Measurements from ENCODE around the gene KNDC1. TPM values are rescaled to one million over a fixed set of nuclear protein-coding genes. Genes with fewer than 3 reads are reported as not detected.

The KNDC1 gene
- total RNA-seq, 1 experiment from 2014 or later, result 15.7 TPM

- Mint-ChIP-seq H3K27me3 (ENCODE audit: low read depth) (no peaks in the 10 kb centered on the region; the same call in 1 of the 2 replicates), H3K27ac (no peak overlapping the region), H3K9me3 (no peaks in the 10 kb centered on the region), H3K4me1 (peaks cover 23 to 30% of the 10 kb centered on the region in 2 experiments), H3K4me3 (peak overlapping the region; percentile 65 to 78; a peak in 3 of 5 replicates), H3K36me3 (ENCODE audit: insufficient read depth in 1 of 3, low read depth in 3 of 3) (peaks cover 11 to 18% (median 13%) of the 10 kb centered on the region in 3 experiments; a peak in 6 of 7 replicates)
- H4K91ac ChIP-seq (ENCODE audit: insufficient read length, low read depth, low read length), result no peak overlapping the region
- H3K14ac ChIP-seq (ENCODE audit: insufficient read depth, low read length), result no peak overlapping the region
- no CpG with 5 or more reads among the region's 33 CpGs for WGBS (ENCODE audit: extremely low coverage, insufficient read length, low lambda C conversion rate)
- H2BK15ac ChIP-seq (ENCODE audit: low read depth, low read length), result no peak overlapping the region
- H2BK5ac ChIP-seq (ENCODE audit: insufficient read length, low read length), result no peak overlapping the region
- no peak overlapping the region for H2BK120ac ChIP-seq (ENCODE audit: low read depth, low read length, poor library complexity, severe bottlenecking)
- H3K18ac ChIP-seq (ENCODE audit: insufficient read length, low read depth, low read length), result no peak overlapping the region
- no peak overlapping the region for H3K9ac ChIP-seq (ENCODE audit: extremely low read depth, insufficient read length, low read length)
- H3K4me2 ChIP-seq (ENCODE audit: insufficient read depth, insufficient read length, low read length), result peak overlapping the region; percentile 74
- no peak overlapping the region for H3K4ac ChIP-seq (ENCODE audit: low read depth, low read length)
- H2AK5ac ChIP-seq (ENCODE audit: insufficient read length, low read length), result no peak overlapping the region
- H3K56ac ChIP-seq (ENCODE audit: insufficient read length, low read depth, low read length), result no peak overlapping the region
- H3K4me1 ChIP-seq (ENCODE audit: insufficient read depth, low read length), result no peaks in the 10 kb centered on the region; the same call in 1 of the 2 replicates
- H3K23ac ChIP-seq (ENCODE audit: insufficient read length, low read depth, low read length), result no peak overlapping the region
- no peak overlapping the region for H3K27ac ChIP-seq (ENCODE audit: insufficient read length, low read depth, low read length)
- no peak overlapping the region for H2AFZ ChIP-seq (ENCODE audit: low read length)
- H2BK20ac ChIP-seq (ENCODE audit: low read depth, low read length, poor library complexity, severe bottlenecking), result no peak overlapping the region
- no peaks in the 10 kb centered on the region for H3K79me1 ChIP-seq (ENCODE audit: insufficient read depth, low read depth, low read length, poor library complexity, severe bottlenecking)
- no peaks in the 10 kb centered on the region for H3K79me2 ChIP-seq (ENCODE audit: insufficient read depth, low read length)
- H3T11ph ChIP-seq (ENCODE audit: low read length), result no peak overlapping the region
- DNase-seq, result no peak
- no peak overlapping the region for H4K8ac ChIP-seq (replicated peaks; ENCODE audit: insufficient read length, low read depth, low read length)
- no peak for TF ChIP-seq CTCF (conservative IDR thresholded peaks at IDR 0.05)
- H3K27me3 ChIP-seq (ENCODE audit: insufficient read depth, low read length), result no peaks in the 10 kb centered on the region
- no peaks in the 10 kb centered on the region for H3K9me3 ChIP-seq (ENCODE audit: control insufficient read depth, low read depth, low read length)
- no peak overlapping the region for H4K5ac ChIP-seq (ENCODE audit: insufficient read length, low read depth, low read length)
- no peak overlapping the region for H2BK12ac ChIP-seq (ENCODE audit: insufficient read length, low read depth, low read length)
- H4K20me1 ChIP-seq (ENCODE audit: control insufficient read depth, insufficient read depth, insufficient read length), result peaks cover 3% of the 10 kb centered on the region
- H3K23me2 ChIP-seq (ENCODE audit: insufficient read length, low read depth, low read length, poor library complexity, severe bottlenecking), result peaks cover 10% of the 10 kb centered on the region
These were observed 1.6 kb downstream of the KNDC1 start for GRCh38 chr10:133161486-133162109.

Measured in H9 (cell line).